ENCODE measurements around the gene KRTAP27-1. TPM values are rescaled to one million over a fixed set of nuclear protein-coding genes. Genes with fewer than 3 reads are reported as not detected.

Gene KRTAP27-1
- total RNA-seq, 2 donors from 2014 or later = not detected

DNA sequence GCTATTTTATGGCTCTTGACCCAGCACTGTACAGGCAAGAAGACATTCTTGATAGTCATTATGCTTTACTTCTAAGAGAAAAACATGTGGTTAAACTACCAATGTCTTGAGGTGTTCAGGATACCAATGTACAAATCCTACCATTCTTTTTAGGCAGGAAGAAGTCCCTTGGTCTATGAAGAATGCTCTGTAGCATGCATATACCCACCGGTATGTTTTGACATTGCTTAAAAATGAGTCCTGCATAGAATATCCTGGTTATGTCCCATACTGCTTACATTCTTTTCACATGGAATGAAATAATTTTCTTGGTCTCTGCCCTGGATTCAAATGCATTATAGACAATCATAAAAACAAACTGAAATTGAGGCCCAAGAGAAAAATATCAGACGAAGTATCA is 4.8 kb downstream of the KRTAP27-1 start:
- no peaks in the 10 kb centered on the region for H3K27me3 ChIP-seq
- ATAC-seq (no peak), DNase-seq (no peak)
- TF ChIP-seq POLR2A (IDR thresholded peaks at IDR 0.05) = no peak
- TF ChIP-seq, protein P1, sequence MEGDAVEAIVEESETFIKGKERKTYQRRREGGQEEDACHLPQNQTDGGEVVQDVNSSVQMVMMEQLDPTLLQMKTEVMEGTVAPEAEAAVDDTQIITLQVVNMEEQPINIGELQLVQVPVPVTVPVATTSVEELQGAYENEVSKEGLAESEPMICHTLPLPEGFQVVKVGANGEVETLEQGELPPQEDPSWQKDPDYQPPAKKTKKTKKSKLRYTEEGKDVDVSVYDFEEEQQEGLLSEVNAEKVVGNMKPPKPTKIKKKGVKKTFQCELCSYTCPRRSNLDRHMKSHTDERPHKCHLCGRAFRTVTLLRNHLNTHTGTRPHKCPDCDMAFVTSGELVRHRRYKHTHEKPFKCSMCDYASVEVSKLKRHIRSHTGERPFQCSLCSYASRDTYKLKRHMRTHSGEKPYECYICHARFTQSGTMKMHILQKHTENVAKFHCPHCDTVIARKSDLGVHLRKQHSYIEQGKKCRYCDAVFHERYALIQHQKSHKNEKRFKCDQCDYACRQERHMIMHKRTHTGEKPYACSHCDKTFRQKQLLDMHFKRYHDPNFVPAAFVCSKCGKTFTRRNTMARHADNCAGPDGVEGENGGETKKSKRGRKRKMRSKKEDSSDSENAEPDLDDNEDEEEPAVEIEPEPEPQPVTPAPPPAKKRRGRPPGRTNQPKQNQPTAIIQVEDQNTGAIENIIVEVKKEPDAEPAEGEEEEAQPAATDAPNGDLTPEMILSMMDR (IDR thresholded peaks at IDR 0.05) = no peak
- no peaks in the 10 kb centered on the region for H3K36me3 ChIP-seq (replicated peaks in 1 of 2; ENCODE audit: insufficient read depth in 1 of 2, low read depth in 2 of 2)
- no peaks in the 10 kb centered on the region for H3K4me1 ChIP-seq
- H3K27ac ChIP-seq = no peak overlapping the region
- H3K9me3 ChIP-seq = no peaks in the 10 kb centered on the region
- no peak overlapping the region for H3K4me3 ChIP-seq
- intact Hi-C loops (cut with DNase I) = no loop called here
- 92 to 94% methylated on average over 2 of the region's 2 CpGs for WGBS, 2 donors

DNA sequence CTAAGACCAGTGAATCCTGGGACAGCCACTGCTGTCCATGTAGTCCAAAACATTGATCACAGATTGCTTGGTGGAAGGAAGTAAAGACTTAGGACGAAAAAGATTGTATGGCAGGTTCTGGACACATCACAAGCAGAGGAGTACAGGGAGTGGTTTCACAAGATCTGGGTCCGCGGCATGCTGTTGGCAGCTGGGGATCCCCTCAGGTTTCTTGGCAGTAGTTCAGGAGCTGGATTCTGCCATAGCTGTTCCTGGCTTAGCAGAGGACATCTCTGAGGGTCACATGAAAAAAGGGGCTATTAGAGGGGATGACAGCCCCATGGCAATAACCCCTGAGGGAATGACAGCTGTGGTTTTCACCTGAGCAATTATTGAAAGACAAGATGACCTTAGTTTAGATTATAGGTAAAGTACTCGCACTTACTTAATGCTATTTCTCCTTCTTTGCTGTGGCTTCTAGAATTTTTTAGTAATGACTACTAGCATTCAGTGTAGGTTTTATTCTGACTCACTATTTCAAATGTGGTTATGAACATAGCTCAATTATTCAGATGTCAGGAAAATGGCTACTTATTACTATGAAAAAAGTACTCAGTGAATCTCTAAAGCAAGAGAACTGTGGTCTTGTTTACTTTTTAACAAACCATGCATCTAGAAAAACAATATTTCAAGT is 8.2 kb downstream of the KRTAP27-1 start:
- DNase-seq (no peak), ATAC-seq (no peak)
- intact Hi-C loops (cut with DNase I) = no loop called here
- H3K27ac ChIP-seq = no peak overlapping the region
- no peaks in the 10 kb centered on the region for H3K27me3 ChIP-seq
- no peaks in the 10 kb centered on the region for H3K36me3 ChIP-seq (replicated peaks in 1 of 2; ENCODE audit: insufficient read depth in 1 of 2, low read depth in 2 of 2)
- H3K9me3 ChIP-seq = no peaks in the 10 kb centered on the region
- no peaks in the 10 kb centered on the region for H3K4me1 ChIP-seq
- 81 to 83% methylated on average over 4 of the region's 4 CpGs for WGBS, 2 donors
- no peak overlapping the region for H3K4me3 ChIP-seq
- no peak for TF ChIP-seq POLR2A (IDR thresholded peaks at IDR 0.05)
- TF ChIP-seq, protein P1 (IDR thresholded peaks at IDR 0.05) = no peak

DNA sequence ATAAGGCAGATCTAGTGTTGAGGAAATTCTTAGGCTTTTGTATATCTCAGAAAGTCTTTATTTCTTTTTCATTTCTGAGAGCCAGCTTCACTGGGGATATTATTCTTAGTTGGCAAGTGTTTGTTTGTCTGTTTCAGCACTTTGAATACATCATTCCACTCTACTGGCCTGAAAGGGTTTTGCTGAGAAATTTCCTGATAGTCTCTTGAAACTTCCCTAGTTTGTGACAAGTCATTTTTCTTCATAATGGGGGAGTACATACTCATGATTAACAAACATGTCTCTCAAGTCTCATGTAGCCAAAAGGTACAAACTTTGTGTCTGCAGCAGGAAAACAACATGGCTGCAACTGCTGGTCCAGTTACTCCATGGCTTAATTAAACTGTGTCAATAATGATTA is 11.1 kb downstream of the KRTAP27-1 start:
- DNase-seq (no peak), ATAC-seq (no peak)
- no peak for TF ChIP-seq POLR2A (IDR thresholded peaks at IDR 0.05)
- Histone ChIP-seq H3K4me3 (no peak overlapping the region), H3K9me3 (no peaks in the 10 kb centered on the region), H3K27me3 (no peaks in the 10 kb centered on the region), H3K4me1 (no peaks in the 10 kb centered on the region), H3K27ac (no peak overlapping the region), H3K36me3 (replicated peaks in 1 of 2; ENCODE audit: insufficient read depth in 1 of 2, low read depth in 2 of 2) (no peaks in the 10 kb centered on the region)
- intact Hi-C loops (cut with DNase I) = no loop called here

GRCh38 chr21:30320215-30320614 is 17.3 kb downstream of the KRTAP27-1 start, which contains the start of gene KRTAP26-1:
TSS of gene KRTAP26-1 (minus strand) at chr21:30320315. CDS start at chr21:30320035, 280 bp downstream.
- TF ChIP-seq, protein P1 (IDR thresholded peaks at IDR 0.05) = no peak
- no peak for DNase-seq
- 91% methylated on average over 2 of the region's 2 CpGs for WGBS, 2 donors
- no peaks in the 10 kb centered on the region for H3K27me3 ChIP-seq
- H3K4me3 ChIP-seq = no peak within 1 kb of the TSS
- H3K27ac ChIP-seq = no peak within 1 kb of the TSS
- intact Hi-C loops (cut with DNase I) = no loop called here
- H3K36me3 ChIP-seq (replicated peaks in 1 of 2; ENCODE audit: insufficient read depth in 1 of 2, low read depth in 2 of 2) = no peaks in the 10 kb centered on the region
- ATAC-seq = no peak
- no peaks in the 10 kb centered on the region for H3K9me3 ChIP-seq
- H3K4me1 ChIP-seq = no peaks in the 10 kb centered on the region

GRCh38 chr21:30315701-30316100 is 21.8 kb downstream of the KRTAP27-1 start:
- no peak overlapping the region for H3K4me3 ChIP-seq
- WGBS, 2 donors = 80 to 88% methylated on average over 2 of the region's 2 CpGs
- H3K36me3 ChIP-seq (replicated peaks in 1 of 2; ENCODE audit: insufficient read depth in 1 of 2, low read depth in 2 of 2) = no peaks in the 10 kb centered on the region
- no peaks in the 10 kb centered on the region for H3K27me3 ChIP-seq
- H3K27ac ChIP-seq = no peak overlapping the region
- ATAC-seq = no peak
- no peak for DNase-seq
- no peaks in the 10 kb centered on the region for H3K4me1 ChIP-seq
- intact Hi-C loops (cut with DNase I) = no loop called here
- TF ChIP-seq, protein P1 (IDR thresholded peaks at IDR 0.05) = no peak
- no peak for TF ChIP-seq POLR2A (IDR thresholded peaks at IDR 0.05)
- no peaks in the 10 kb centered on the region for H3K9me3 ChIP-seq
